GM23248 (cell line): ENCODE data around the gene TRIP4.

Experiments
- EZH2 ChIP-seq: fragments of 200-600 bp; sonication (generic); IDR thresholded peaks from 2 replicates; pipeline ENCODE4 v1.6.1; 2018; ENCODE audit warnings: antibody characterized with exemption, mild to moderate bottlenecking; ENCODE audit not compliant: insufficient read depth, poor library complexity, severe bottlenecking
- EZH2phosphoT487 ChIP-seq: fragments of 200-600 bp; sonication (generic); IDR thresholded peaks from 2 replicates; pipeline ENCODE4 v1.6.1; 2018; ENCODE audit warnings: antibody characterized with exemption, moderate library complexity, mild to moderate bottlenecking, low read depth; ENCODE audit not compliant: insufficient read depth

DNA sequence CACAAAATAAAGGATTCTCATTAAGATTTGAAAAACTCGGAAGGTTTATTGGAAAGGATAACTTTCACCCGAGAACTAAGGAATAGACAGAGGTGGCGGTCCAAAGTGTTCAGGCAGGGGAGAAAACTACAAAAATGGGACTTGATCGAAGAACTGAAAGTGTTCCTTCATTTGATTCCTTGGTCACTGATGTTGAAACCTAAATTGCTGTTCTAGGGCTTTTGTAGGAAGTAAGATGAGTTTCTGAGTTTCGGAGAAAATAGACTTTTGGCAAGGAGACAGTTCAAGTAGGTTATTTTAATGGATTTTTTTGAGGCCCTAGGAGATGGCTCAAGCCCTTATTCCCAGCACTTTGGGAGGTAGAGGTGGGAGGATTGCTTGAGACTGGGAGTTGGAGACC, 1.4 kb downstream of the TRIP4 start:
- TF ChIP-seq EZH2, result no peak
- TF ChIP-seq EZH2phosphoT487, result no peak
